GM21717 (cell line): ENCODE results near the gene NOXO1.
"Not testable (repeated sequence)": the region's sequence is repeated elsewhere in the genome, so short reads cannot be mapped to it uniquely, and the experiment has no call there.

Experiments used
- ATAC-seq: cut with Tn5 transposase; IDR thresholded peaks from one replicate; pipeline ENCODE4 v1.9.1; 2021; ENCODE audit warnings: mild to moderate bottlenecking, moderate library complexity; ENCODE audit not compliant: unreplicated experiment

NOXO1 gene

GRCh38 chr16:2011726-2012125, 30.5 kb upstream of the NOXO1 start:
- ATAC-seq: not testable (repeated sequence)

DNA sequence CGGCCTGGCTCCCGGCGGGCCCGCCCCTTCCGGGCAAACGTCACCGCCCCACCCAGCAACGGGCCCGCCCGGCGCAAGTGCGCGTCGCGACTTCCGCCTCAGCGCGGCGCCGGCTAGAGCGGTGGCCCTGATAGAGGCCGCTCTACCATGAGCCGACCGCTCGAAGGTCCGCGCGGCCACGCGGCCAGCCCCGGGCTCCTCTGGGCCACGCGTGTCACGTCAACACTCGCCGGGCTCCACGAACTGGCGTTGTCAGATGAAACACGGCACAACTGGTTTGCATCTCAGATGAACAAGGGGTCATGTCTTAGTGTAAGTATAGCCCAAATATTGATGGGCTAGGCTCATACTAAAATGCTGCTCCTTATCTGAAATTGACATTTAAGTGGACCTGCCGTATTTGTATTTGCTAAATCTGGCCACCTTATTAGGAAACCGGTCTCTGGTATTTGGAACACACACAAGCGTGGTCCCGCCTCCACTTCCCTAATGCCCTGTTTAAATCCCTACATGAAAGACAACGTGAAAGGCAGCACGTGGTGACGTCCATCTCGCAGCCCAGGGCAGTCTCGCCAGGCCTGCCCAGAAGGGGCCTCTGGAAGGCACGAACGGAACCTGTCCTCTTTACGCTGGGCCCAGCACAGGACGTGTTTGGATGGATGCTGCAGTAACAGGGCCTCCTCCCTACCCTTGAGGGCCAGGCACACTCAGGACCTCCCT, 28.7 kb upstream of the NOXO1 start, which contains the start of gene ZNF598:
ZNF598 (minus strand) TSS at position 31 of the 720 bp plus-strand sequence.
- ATAC-seq: peak; percentile 66

- ATAC-seq: peak; percentile 20
Measured at GRCh38 chr16:2009164-2009711, 28.0 kb upstream of the NOXO1 start.

DNA sequence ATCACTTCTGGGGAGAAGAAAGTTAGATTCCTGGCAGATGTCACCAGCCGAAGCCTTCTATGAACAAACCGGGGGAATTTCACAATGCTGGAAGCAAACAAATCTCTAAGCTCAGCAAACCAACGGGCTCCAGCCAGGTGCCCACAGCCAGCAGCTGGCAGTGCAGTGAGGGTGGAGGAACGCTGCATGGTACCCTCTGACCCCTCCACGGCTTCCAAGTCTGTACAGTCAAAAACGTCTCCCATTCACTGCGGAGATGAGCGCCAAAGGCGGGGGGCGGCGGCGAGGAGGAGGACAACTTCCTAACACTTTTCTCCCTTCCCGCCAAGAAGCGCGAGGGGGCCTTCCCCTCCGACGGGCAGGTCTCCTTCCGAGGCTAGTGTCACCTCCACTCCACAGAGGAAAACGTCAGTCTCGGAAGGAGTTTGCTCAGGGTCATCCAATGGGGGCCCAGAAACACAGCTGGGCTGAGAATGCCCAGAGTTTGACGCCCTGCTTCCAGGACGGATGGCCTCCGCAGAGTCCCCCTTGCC, 27.4 kb upstream of the NOXO1 start:
- no peak for ATAC-seq

DNA sequence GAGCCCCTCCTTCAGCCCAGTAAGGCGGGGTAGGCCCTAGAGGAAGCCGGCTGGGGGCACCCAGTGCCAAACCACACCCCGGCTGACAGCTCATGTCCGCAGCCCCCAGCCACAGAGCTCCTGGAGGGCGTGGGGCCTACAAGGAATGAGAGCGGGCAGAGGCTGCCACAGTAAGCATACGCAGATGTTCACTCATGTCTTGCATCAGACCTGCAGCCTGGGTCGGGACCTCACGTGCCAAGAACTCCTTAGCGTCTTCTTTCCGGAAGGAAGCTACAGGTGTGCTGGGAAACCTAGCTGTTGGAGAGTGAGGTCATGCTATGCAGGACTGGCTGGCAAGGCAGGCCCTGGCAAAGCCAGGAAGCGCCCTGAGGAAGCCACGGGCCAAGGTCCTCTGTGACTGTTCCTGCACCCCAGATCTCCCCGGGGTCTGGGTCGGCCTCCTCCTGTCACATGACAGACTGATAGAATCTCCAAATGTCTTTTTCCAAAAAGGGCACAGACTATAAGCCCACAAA, 26.8 kb upstream of the NOXO1 start:
- no peak for ATAC-seq

DNA sequence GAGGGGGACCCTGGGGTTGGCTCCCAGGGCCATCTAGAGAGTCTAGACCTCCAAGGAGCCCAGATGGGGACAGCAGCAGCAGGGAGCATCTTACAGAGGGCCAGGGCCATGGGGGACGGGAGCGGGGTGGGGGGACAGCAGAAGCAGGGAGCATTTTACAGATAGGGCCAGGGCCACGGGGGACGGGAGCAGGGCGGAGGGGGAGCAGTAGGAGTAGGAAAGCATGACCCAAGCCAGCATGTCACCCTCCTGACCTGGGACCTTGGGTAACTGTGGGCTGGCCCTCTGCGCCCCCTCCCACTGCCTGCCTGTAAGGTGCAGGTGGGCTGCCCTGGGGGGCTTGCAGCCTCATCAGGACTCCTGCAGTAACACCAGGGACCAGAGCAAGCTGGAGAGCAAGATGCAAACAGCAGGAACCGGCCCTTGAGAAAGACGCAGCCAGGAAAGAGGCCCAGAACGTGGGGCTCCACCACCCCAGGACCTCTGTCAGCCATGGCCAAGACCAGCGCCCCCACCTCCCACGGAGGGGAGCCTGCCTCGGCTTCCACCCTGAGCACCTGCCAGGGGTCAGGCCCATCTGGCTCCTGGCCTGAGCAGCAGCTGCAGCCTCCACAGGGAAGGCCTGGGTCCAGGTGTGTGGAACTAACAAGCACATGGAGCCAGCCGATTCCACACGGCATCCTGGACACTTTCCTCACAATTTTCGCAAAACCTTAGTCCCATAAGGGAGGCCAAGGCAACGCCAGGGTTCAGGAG, 26.0 kb upstream of the NOXO1 start:
- no peak for ATAC-seq

DNA sequence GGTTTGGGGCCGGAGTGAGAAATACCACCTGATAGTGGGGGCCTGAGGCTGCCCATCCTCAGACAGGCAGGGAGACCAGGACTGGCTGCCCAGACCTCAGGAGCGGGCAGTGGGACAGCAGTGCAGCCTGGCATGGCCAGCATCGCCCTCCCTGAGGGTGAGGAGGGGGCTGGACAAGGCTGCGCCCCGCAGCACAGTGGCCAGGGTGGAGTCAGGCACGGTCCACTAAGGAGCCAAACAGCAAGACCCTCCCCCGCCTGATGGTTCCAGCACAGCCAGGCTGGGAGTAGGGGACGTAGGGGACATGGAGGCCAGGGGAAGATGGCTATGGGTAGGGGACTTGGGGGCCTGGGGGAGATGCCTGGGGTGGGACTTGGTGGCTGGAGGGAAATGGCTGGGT, 25.0 kb upstream of the NOXO1 start:
- ATAC-seq: no peak

- no peak for ATAC-seq
Measured at GRCh38 chr16:2005646-2006045, 24.4 kb upstream of the NOXO1 start.

- no peak for ATAC-seq
Measured at GRCh38 chr16:2004795-2005517, 23.7 kb upstream of the NOXO1 start.

DNA sequence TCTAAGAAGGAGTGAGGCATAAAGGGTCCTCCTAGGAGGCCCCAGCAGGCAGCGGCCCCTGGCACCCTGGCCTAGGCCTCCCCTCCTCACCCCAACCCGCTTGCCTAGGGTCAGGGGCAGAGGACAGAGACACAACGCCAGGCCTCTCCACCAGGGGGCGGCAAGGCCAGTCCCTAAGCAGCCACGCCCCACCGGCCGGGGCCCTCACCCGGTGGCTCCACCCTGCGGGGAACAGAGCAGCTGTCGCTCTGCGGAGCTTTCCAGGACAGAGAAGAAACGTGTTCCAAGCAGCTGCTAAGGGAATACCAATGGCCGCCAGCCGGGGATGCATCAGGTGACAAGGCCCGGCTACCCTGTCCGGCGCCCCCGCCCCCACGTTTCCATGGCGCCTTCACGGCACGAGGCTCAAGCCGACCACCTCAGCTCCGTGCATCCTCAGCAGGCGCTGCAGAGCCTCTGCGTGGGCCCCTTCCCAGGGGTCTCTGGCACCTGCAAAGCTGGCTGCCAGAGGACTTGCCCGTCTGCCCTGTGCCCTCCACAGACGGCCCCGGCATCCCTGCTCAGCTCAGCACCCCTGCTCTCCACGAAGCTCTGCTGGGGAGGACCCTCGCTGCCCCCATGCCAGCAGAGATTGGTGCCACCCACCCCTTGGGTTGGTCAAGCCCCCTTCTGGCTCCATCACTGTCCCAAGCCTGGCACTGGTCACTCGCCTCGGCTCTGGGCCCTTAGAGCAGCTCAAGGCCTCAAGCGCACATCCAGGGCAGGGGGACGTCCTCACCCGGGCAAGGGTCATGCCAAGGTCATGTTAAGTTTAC, 22.8 kb upstream of the NOXO1 start:
- peak; percentile 41 for ATAC-seq

DNA sequence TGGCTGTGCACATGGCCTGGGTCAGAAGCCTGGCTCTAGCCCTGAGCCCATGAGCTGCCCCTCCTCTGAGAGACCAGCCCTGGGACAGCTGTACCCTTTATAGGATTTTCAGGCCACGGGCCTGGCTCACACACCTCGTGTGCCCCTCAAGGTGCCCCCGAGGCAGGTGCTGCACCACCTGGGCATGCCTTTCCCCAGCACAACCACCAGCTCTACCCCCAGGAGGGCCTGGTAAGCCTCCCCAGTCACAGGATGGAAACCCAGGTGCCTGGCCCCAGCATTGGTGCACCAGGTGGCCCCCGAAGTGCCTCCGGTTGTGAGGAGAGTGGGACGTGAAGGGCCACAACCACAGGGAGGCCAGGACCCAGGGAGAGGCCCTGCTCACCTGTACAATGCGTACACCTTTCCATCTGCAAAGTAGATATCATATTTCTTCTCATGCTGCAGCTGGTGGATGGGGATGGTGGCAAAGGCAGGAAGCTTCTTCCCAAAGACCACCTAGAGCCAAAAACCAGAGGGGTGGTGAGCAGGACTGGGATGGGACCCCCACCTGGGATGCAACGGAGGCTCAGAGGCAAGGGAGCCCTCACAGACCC, 22.1 kb upstream of the NOXO1 start:
- ATAC-seq: no peak

DNA sequence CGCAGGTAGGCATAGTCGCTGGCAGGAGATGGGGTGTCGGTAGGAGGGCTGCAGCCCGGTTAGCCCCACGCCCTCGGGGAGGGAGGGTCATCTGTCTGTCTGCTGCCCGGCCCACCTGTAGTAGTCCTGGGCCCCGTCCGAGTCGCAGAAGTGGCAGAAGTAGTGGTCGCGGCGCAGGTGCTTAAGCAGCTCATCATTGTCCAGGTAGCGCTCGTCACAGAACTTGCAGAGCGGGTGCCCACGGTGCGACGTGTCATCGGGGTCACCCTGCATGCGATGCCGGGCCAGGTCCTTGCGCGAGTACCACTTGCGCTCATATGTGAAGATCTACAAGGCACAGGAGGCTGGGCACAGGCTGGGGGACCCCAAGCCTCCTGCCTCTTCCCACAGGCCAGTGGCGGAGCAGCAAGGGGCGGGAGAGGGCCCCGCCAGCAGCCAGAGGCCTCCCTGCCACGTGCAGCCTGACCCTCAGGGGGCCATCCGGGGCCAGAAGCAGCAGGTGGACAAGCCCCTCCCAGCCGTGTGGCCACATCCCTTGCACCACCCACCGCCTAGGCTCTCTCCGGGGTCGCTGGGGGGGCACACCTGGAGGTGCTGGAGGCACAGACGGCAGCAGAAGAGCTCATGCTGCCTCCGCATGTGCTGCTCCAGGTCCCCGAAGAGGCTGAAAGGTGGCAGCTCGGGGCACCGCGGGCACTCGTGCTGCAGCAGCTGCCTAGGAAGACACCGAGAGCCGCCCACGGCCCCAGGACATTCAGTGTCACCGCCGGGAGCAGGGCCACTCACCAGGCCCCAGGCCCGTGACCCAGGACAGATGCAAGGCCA, 21.3 kb upstream of the NOXO1 start:
- ATAC-seq: no peak

- ATAC-seq: no peak
Measured at GRCh38 chr16:2001456-2002355, 20.4 kb upstream of the NOXO1 start.

DNA sequence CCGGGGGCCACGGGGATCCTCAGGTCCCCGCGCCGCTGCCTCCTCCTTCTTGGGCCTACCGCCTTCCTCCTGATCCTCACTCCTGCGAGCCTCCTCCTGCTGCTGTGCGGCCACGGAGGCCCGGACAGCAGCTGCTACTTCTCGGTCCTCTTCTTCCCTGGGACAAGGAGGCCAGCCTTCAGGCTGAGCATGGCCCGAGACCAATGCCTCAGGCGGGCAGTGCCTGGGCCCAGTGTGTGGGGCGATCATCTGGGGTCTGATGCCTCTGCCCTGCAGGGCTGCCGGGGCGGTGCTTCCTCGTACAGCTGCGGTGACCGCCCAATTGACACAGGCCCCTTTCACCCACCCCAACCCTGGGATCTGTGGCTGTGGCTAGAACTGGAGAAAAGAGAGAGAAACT, 19.8 kb upstream of the NOXO1 start:
- no peak for ATAC-seq

- no peak for ATAC-seq
Measured at GRCh38 chr16:1999866-2000514, 18.7 kb upstream of the NOXO1 start.

DNA sequence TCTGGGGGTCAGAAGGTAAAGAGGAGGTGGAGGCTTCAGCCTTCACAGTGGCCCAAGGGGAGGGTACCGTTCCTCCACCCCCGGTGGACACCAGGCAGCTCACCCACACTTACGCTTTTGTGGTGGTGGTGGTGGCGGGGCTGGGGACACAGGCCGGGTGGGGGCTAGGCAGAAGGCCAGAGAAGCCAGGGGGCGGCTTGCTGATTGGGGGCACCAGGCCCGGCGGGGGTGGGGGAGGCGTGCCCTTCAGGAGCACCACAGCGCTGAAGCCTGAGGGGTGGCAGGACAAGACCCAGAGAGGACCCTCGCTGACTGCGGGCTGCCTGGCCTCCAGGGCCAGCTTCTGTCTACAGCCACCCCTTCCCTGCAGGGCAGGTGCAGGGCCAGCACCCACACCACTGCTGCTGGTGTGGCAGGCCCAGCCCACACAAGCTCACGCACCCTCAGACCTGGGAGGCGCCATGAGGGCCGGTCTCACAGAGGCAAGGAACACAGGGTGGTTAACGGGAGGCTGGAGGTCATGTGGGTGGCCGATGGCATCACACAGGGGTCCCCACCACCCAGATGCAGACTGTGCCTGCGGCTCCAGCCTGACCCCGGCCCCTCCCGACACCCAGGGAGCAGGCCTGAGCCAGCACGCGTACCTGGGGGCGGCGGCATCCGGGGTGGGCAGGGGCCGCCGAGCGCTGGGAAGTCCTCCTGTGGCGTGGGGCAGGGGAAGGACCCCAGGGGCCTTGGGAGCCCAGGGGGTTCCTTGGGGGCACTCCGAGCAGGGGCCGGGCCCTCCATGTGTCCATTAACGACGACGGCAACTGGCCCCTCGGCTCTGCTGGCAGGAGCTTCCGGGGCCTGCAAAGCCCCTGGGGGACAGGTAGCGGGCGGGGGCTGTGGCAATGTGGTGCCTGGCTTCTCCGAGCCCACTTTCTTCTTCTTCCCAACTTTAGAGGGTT, 17.9 kb upstream of the NOXO1 start:
- no peak for ATAC-seq
